Suprapubic skin (tissue), 4 donors: ENCODE measurements around the gene PRDM11. TPM values are rescaled to one million over a fixed set of nuclear protein-coding genes. Genes with fewer than 3 reads are reported as not detected.

Source experiments
- DNase-seq, 2 donors: peaks; one replicate each; pipeline ENCODE4 v3.0.0-alpha.2; 2019; ENCODE audit warnings: low spot score in 2 of 2
- H3K27ac ChIP-seq: fragments of 200-600 bp; sonication (generic); one replicate; pipeline ENCODE4 v1.5.1; 2019
- H3K27me3 ChIP-seq: fragments of 200-600 bp; sonication (generic); one replicate; pipeline ENCODE4 v1.5.1; 2019
- H3K36me3 ChIP-seq: fragments of 200-600 bp; sonication (generic); one replicate; pipeline ENCODE4 v1.5.1; 2019
- H3K4me1 ChIP-seq: fragments of 200-600 bp; sonication (generic); one replicate; pipeline ENCODE4 v1.5.1; 2019
- H3K4me3 ChIP-seq: fragments of 200-600 bp; sonication (generic); one replicate; pipeline ENCODE4 v1.5.1; 2019; ENCODE audit warnings: mild to moderate bottlenecking
- H3K9me3 ChIP-seq: fragments of 200-600 bp; sonication (generic); one replicate; pipeline ENCODE4 v1.5.1; 2019
- EP300 ChIP-seq: sonication (generic); formaldehyde crosslinking; IDR thresholded peaks from one replicate; pipeline ENCODE4 v1.6.1; 2017; ENCODE audit warnings: antibody characterized with exemption
- POLR2A ChIP-seq, 2 donors: fragments of 450-650 bp; IDR thresholded peaks; one replicate each; pipeline ENCODE4 v1.6.1; 2017; ENCODE audit warnings: antibody characterized with exemption in 2 of 2, mild to moderate bottlenecking in 2 of 2, moderate library complexity in 2 of 2
- POLR2AphosphoS5 ChIP-seq, 3 donors: sonication (generic); formaldehyde crosslinking; IDR thresholded peaks; one replicate each; pipeline ENCODE4 v1.6.1; 2017; ENCODE audit warnings: antibody characterized with exemption in 3 of 3
- WGBS: methylation state at CpG from one replicate; pipeline ENCODE4 v1.1.5; 2018; 5-methylcytosine and 5-hydroxymethylcytosine counted together
- total RNA-seq, 4 donors: library from RNA; depleted of rRNA; stranded (reverse); fragments of >200 nt; gene quantifications; one replicate each; pipeline ENCODE4 v1.1.0, GENCODE V29; 2016
- TF ChIP-seq, protein P1 (sequence below), 2 donors: fragments of 200-600 bp in 1 of 2; fragments of 450-650 bp in 1 of 2; sonication (generic) in 1 of 2; IDR thresholded peaks; one replicate each; pipeline ENCODE4 v1.5.1; 2016 to 2019; ENCODE audit warnings: antibody characterized with exemption in 2 of 2, mild to moderate bottlenecking in 1 of 2, moderate library complexity in 1 of 2

The PRDM11 gene
- total RNA-seq, 4 donors from 2014 or later: 9.1 to 11.9 (median 11.0) TPM

DNA sequence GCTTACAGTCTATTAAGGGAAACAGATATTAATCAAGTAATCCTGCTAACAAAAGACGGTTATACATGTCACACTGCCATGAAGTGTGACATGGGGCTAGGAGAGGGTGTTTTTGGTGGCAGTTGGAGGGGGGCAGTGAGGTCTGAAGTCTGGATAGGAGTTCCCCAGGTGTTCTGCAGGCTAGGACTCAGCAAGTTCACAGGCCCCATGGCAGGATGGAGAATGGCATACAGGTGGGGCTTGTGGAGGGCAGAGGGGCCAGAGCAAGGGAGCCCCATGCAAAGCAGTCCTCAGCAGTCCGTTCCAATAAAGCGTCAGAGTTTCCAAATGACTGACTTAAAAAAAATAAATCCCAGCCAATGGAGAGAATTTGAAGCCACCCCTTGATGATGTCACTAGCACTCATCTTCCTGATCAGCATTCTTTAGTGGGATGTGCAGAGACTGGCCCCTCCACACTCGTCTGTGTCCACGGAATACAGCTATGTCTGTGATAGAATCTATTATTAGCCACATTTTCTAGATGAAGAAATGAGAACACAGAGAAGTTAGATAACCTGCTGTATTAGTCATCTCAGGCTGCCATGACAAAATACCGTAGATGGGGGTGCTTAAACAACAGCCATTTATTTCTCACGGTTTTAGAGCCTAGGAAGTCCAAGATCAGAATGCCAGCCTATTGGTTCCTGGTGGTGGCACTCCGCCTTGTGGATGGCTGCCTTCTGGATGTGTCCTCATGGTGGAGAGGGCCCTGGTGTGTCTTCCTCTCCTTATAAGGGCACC is 32.6 kb downstream of the PRDM11 start:
- peak overlapping the region; percentile 78 for H3K27ac ChIP-seq

DNA sequence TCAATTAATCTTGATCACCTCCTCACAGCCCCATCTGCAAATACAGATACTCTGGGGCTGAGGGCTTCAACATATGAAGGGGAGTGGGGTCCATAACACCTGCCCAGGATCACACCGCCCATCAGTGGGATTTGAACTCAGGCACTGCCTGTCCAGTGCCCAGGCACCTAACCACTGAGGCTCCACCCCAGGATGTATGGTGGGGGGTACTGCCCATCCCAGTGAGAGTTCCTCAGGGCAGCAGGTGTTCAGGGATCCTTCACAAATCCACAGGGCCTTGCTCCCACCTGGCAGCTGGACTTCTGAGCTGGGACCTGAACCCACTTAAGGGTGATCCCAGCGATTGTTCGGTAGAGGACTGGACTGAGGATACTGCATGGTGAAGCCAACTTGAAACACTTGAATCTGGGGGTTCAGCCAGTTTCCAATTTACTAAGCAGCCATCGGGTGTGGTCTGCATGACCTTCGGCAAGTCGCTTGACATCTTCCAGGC is 33.3 kb downstream of the PRDM11 start:
- TF ChIP-seq POLR2A (IDR thresholded peaks at IDR 0.05) (no peak), EP300 (no peak), POLR2AphosphoS5 (IDR thresholded peaks at IDR 0.05) (no peak)
- TF ChIP-seq, protein P1, sequence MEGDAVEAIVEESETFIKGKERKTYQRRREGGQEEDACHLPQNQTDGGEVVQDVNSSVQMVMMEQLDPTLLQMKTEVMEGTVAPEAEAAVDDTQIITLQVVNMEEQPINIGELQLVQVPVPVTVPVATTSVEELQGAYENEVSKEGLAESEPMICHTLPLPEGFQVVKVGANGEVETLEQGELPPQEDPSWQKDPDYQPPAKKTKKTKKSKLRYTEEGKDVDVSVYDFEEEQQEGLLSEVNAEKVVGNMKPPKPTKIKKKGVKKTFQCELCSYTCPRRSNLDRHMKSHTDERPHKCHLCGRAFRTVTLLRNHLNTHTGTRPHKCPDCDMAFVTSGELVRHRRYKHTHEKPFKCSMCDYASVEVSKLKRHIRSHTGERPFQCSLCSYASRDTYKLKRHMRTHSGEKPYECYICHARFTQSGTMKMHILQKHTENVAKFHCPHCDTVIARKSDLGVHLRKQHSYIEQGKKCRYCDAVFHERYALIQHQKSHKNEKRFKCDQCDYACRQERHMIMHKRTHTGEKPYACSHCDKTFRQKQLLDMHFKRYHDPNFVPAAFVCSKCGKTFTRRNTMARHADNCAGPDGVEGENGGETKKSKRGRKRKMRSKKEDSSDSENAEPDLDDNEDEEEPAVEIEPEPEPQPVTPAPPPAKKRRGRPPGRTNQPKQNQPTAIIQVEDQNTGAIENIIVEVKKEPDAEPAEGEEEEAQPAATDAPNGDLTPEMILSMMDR (IDR thresholded peaks at IDR 0.05): no peak
- DNase-seq: no peak
- Histone ChIP-seq H3K9me3 (no peaks in the 10 kb centered on the region), H3K36me3 (peaks cover 14% of the 10 kb centered on the region), H3K27me3 (no peaks in the 10 kb centered on the region), H3K4me3 (peak overlapping the region; percentile 71), H3K27ac (peak overlapping the region; percentile 78), H3K4me1 (peaks cover 18% of the 10 kb centered on the region)
- WGBS: 23% methylated on average over 5 of the region's 6 CpGs

More for the DNA sequence above, 32.6 kb downstream of the PRDM11 start:
- TF ChIP-seq EP300 (no peak), POLR2A (IDR thresholded peaks at IDR 0.05) (no peak), POLR2AphosphoS5 (IDR thresholded peaks at IDR 0.05) (no peak)
- TF ChIP-seq, protein P1 (IDR thresholded peaks at IDR 0.05): no peak
- H3K36me3 ChIP-seq: peaks cover 9% of the 10 kb centered on the region
- no peaks in the 10 kb centered on the region for H3K9me3 ChIP-seq
- DNase-seq: peak in 1 of 2 donors; percentile 67
- WGBS: 50% methylated on average over 8 of the region's 8 CpGs
- H3K4me3 ChIP-seq: no peak overlapping the region
- no peaks in the 10 kb centered on the region for H3K27me3 ChIP-seq
- H3K4me1 ChIP-seq: peaks cover 18% of the 10 kb centered on the region

DNA sequence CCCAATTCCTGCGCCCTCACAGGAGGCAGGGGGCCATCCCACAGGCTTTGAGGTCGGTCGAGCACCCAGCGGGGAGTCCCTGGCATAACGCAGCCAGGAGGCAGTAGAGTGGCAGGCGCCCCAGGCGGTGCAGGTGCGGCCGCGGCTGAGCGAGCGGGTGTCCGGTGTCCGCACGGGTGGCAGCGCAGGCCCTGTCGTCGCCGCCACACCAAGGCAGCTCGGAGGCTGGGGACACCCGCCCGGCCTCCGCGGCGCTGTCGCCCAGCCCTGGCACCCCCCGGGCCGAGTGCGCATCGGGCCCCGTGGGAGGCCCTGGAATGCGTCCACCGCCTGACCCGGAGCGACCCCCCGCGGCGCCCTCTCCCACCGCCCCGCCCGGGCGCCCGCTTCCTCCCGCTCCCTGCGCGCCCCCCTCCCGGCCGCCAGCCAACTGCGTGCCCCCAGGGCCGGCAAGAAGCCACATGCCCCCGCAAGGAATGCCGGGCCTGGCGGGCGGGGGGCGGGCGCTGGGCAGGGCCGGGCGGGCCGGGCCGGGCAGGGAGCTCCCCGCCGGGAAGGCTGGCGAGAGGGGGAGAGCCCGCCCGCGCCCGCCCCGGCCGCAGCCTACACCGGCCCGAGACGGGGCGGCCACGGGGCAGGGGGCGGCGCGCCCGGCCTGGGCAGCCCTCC is 33.9 kb downstream of the PRDM11 start:
- DNase-seq: no peak
- WGBS: 2% methylated on average over 22 of the region's 78 CpGs
- Histone ChIP-seq H3K4me1 (peaks cover 18% of the 10 kb centered on the region), H3K9me3 (no peaks in the 10 kb centered on the region), H3K27ac (peak overlapping the region; percentile 78), H3K4me3 (peak overlapping the region; percentile 71), H3K27me3 (no peaks in the 10 kb centered on the region), H3K36me3 (peaks cover 17% of the 10 kb centered on the region)
- TF ChIP-seq POLR2A (IDR thresholded peaks at IDR 0.05): no peak
- TF ChIP-seq, protein P1 (IDR thresholded peaks at IDR 0.05): peak in 1 of 2 donors; percentile 30

DNA sequence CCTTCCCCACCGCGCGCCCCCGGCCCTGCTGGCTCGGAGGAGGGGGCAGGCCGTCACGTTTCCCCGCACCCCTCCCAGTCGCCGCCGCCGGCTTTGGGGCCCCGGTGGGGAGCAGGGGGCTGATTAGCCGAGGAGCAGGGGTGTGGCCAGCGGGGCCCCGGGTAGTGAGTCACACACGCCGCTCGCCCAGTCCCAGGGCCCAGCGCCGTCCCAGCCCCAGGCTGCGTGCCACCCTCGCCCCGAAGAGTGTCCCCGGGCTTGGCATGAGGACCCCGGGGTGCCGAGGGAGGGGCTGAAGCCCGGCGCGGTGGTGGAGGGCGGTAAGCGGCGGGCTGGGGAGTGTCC is 34.4 kb downstream of the PRDM11 start:
- Histone ChIP-seq H3K27me3 (no peaks in the 10 kb centered on the region), H3K36me3 (peaks cover 17% of the 10 kb centered on the region), H3K9me3 (no peaks in the 10 kb centered on the region), H3K4me3 (peak overlapping the region; percentile 71), H3K27ac (peak overlapping the region; percentile 78), H3K4me1 (peaks cover 18% of the 10 kb centered on the region)
- 2% methylated on average over 11 of the region's 33 CpGs for WGBS
- no peak for DNase-seq
- TF ChIP-seq, protein P1 (IDR thresholded peaks at IDR 0.05): no peak
- TF ChIP-seq EP300 (no peak), POLR2AphosphoS5 (IDR thresholded peaks at IDR 0.05) (no peak), POLR2A (IDR thresholded peaks at IDR 0.05) (no peak)
